Heart left ventricle (tissue), 13 donors: ENCODE results near the gene ETS2.

Experiments
- POLR2A ChIP-seq, 2 donors: fragments of 450-650 bp; IDR thresholded peaks; one replicate each; pipeline ENCODE4 v1.6.1; 2017; ENCODE audit warnings: antibody characterized with exemption in 2 of 2, mild to moderate bottlenecking in 2 of 2, moderate library complexity in 2 of 2
- TF ChIP-seq, protein P1 (sequence below), 12 donors: fragments of 200-600 bp; sonication (generic) in 4 of 12; IDR thresholded peaks; one replicate each; pipeline versions ENCODE4 v1.5.0 to v1.8.0; 2018 to 2022; ENCODE audit warnings: antibody characterized with exemption in 12 of 12, mild to moderate bottlenecking in 5 of 12
- donor health status: ischemic (EF 13 %, LVEDD 7.1; RV severe dilation, severe dysfunction).
- donor health status: DM: no; HTN: yes; CAD: no.
- donor health status: DM: no; HTN: no; CAD: no.
- donor health status: ischemic (EF 25% LVEDD 6.9; RV normal size, moderate dysfunction).
- donor health status: ischemic (EF 25% LVEDD 5.7; RV mildly dilated, moderate dysfunction).
- donor health status: ischemic (EF 35%, LVEDD 5.7; RV mildly dilated, moderate dysfunction).
- donor health status: nonischemic (EF 11% LVEDD 7.7; RV severe dilation, severe dysfunction).
- donor health status: DM: yes; HTN: yes; CAD: no.
- donor health status: PGD.
- donor health status: ischemic (EF 29% LVEDD 5.4; RV normal size, mild dysfunction).
- donor health status: nonischemic (EF 23%, LVEDD 6.1; RV moderate dilation, normal function).

DNA sequence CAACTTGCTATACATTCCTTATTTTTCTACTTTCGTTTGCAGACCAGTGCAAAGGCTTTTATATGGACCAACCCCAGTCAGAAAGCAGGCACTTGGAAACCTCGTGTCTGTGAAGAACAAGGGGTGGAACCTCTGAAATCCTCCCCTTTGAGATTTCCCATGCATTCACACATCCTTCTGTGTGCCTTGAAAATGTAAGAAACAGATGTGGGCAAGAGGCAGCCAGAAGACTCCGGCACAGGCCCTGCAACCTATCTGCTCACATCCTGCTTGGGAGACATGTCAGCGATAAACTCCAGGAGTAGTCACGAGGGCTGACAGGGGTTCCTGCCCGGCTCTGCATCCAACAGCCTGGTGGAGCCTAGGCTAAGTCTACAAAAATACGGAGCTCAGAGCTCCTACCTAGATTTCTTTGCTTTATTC lies 42.5 kb downstream of the ETS2 start:
- TF ChIP-seq, protein P1, sequence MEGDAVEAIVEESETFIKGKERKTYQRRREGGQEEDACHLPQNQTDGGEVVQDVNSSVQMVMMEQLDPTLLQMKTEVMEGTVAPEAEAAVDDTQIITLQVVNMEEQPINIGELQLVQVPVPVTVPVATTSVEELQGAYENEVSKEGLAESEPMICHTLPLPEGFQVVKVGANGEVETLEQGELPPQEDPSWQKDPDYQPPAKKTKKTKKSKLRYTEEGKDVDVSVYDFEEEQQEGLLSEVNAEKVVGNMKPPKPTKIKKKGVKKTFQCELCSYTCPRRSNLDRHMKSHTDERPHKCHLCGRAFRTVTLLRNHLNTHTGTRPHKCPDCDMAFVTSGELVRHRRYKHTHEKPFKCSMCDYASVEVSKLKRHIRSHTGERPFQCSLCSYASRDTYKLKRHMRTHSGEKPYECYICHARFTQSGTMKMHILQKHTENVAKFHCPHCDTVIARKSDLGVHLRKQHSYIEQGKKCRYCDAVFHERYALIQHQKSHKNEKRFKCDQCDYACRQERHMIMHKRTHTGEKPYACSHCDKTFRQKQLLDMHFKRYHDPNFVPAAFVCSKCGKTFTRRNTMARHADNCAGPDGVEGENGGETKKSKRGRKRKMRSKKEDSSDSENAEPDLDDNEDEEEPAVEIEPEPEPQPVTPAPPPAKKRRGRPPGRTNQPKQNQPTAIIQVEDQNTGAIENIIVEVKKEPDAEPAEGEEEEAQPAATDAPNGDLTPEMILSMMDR (IDR thresholded peaks at IDR 0.05): no peak
- no peak for TF ChIP-seq POLR2A (IDR thresholded peaks at IDR 0.05)
